K562 (cell line): Measurements from ENCODE around the gene SEPTIN12. TPM values are rescaled to one million over a fixed set of nuclear protein-coding genes. Genes with fewer than 3 reads are reported as not detected.

Experiments used
- ETV1 ChIP-seq: fragments of 450-650 bp; conservative IDR thresholded peaks from 2 replicates; pipeline ENCODE4 v1.6.1; 2016; ENCODE audit warnings: missing genetic modification characterization, control low read depth, low read depth, missing compliant biosample characterization
- EZH2 ChIP-seq: IDR thresholded peaks from 2 replicates; pipeline ENCODE4 v1.6.1; 2012; ENCODE audit warnings: low read depth, mild to moderate bottlenecking, inconsistent platforms, low read length, borderline replicate concordance
- NCOA6 ChIP-seq: fragments of 450-650 bp; IDR thresholded peaks from 2 replicates; pipeline ENCODE4 v1.6.1; 2017; ENCODE audit warnings: mild to moderate bottlenecking
- PHF20 ChIP-seq: fragments of 450-650 bp; IDR thresholded peaks from 2 replicates; pipeline ENCODE4 v1.6.1; 2018; ENCODE audit not compliant: partially characterized antibody
- RBM25 ChIP-seq: fragments of 200-400 bp; formaldehyde crosslinking; IDR thresholded peaks from 2 replicates; pipeline ENCODE4 v1.6.1; 2018; ENCODE audit warnings: low read length, low read depth, moderate library complexity; ENCODE audit not compliant: severe bottlenecking
- U2AF2 ChIP-seq: fragments of 200-400 bp; formaldehyde crosslinking; optimal IDR thresholded peaks from 2 replicates; pipeline ENCODE3; 2017; ENCODE audit warnings: low read depth, mild to moderate bottlenecking, low read length
- polyA plus RNA-seq, 8 experiments: library from polyadenylated mRNA; depleted of rRNA in 4 of 8; stranded (reverse) in 5 of 8; unstranded in 3 of 8; fragments of >200 nt; fragmentation: Nextera tagmentation in 2 of 8; fragmentation: Illumina TruSeq in 1 of 8; extraction: Ambion mirVana in 2 of 8; extraction: Trizol in 1 of 8; gene quantifications; 2 replicates each; pipeline versions ENCODE4 v1.2.1 to v1.2.3, GENCODE V29; 2011 to 2014; ENCODE audit warnings: inconsistent platforms in 1 of 8, missing spikeins in 1 of 8
- total RNA-seq, 7 experiments: library from RNA; depleted of rRNA in 6 of 7; stranded (reverse); fragments of >200 nt in 6 of 7; fragmentation: Illumina TruSeq in 2 of 7; extraction: Trizol in 2 of 7; gene quantifications; 2 replicates each; pipeline versions ENCODE4 v1.2.1 to v1.2.3, GENCODE V29; 2011 to 2021; ENCODE audit warnings: low replicate concordance in 1 of 7
- TF ChIP-seq, protein P1 (sequence below): IDR thresholded peaks from 2 replicates; pipeline ENCODE4 v1.6.1; 2011; ENCODE audit warnings: borderline replicate concordance, low read depth, mild to moderate bottlenecking, moderate library complexity, low read length; ENCODE audit not compliant: insufficient read depth, poor library complexity, severe bottlenecking
- TF ChIP-seq, protein P2 (sequence below): fragments of 250-450 bp; sonication (Bioruptor Pico); IDR thresholded peaks from 2 replicates; pipeline ENCODE4 v1.5.0; 2021; ENCODE audit warnings: mild to moderate bottlenecking, borderline replicate concordance
- TF ChIP-seq, protein P3 (sequence below): fragments of 250-450 bp; sonication (Bioruptor Pico); IDR thresholded peaks from 2 replicates; pipeline ENCODE4 v1.5.0; 2021; ENCODE audit warnings: mild to moderate bottlenecking, moderate library complexity
- TF ChIP-seq, protein P4 (sequence below): sonication (generic); formaldehyde crosslinking; IDR thresholded peaks from 2 replicates; pipeline ENCODE4 v1.8.1; 2022; ENCODE audit warnings: missing genetic modification reagents
- TF ChIP-seq, protein P5 (sequence below): fragments of 450-650 bp; IDR thresholded peaks from 2 replicates; pipeline ENCODE4 v1.6.1; 2014; ENCODE audit warnings: low read depth, mild to moderate bottlenecking, moderate library complexity, borderline replicate concordance
- TF ChIP-seq, protein P6 (sequence below), 2 experiments: fragments of 450-650 bp in 1 of 2; sonication (generic) in 1 of 2; formaldehyde crosslinking in 1 of 2; IDR thresholded peaks in 1 of 2; conservative IDR thresholded peaks in 1 of 2; 2 replicates each; pipeline versions ENCODE4 v1.6.1 to v1.8.1; 2016 to 2023; ENCODE audit warnings: mild to moderate bottlenecking in 2 of 2, moderate library complexity in 2 of 2, inconsistent platforms in 1 of 2, missing genetic modification reagents in 1 of 2

Gene SEPTIN12
- total and polyA plus RNA-seq, 9 of the 15 experiments (the other 6 are each of a cell fraction or from before 2014, with no cell fraction given) = not detected

DNA sequence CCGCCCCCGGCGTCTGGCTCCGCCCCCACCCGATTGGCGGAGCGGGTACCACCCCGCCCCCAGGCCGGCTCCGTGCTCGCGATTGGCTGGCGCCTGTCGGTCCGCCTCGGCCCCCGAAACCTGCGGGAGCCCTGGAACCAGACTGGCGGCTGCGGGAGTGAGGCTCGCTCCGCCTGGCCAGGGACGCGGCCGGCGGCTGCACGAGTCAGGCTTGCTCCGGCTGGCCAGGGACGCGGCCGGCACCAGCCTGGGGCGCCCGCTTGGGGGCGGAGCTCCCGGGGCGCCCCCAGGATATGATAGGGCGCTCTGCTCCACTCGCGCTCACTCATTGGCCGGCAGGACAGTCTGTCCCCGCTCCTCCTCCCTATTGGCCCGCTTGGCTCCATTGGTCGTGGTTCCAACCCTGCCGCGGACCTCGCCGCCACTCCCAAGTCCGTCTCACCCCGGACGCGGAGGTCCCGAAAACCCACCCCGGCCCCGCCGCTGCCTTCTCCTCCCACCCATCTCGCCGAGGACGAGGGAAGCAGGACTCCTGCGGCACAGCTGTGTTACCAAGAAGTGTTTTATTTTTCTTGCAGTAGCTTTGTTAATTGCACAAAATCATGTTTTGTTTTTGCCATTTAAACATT, 14.6 kb upstream of the SEPTIN12 start (continued):
- TF ChIP-seq, protein P1, sequence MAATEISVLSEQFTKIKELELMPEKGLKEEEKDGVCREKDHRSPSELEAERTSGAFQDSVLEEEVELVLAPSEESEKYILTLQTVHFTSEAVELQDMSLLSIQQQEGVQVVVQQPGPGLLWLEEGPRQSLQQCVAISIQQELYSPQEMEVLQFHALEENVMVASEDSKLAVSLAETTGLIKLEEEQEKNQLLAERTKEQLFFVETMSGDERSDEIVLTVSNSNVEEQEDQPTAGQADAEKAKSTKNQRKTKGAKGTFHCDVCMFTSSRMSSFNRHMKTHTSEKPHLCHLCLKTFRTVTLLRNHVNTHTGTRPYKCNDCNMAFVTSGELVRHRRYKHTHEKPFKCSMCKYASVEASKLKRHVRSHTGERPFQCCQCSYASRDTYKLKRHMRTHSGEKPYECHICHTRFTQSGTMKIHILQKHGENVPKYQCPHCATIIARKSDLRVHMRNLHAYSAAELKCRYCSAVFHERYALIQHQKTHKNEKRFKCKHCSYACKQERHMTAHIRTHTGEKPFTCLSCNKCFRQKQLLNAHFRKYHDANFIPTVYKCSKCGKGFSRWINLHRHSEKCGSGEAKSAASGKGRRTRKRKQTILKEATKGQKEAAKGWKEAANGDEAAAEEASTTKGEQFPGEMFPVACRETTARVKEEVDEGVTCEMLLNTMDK = no peak
- no peak for TF ChIP-seq EZH2
- TF ChIP-seq, protein P2, sequence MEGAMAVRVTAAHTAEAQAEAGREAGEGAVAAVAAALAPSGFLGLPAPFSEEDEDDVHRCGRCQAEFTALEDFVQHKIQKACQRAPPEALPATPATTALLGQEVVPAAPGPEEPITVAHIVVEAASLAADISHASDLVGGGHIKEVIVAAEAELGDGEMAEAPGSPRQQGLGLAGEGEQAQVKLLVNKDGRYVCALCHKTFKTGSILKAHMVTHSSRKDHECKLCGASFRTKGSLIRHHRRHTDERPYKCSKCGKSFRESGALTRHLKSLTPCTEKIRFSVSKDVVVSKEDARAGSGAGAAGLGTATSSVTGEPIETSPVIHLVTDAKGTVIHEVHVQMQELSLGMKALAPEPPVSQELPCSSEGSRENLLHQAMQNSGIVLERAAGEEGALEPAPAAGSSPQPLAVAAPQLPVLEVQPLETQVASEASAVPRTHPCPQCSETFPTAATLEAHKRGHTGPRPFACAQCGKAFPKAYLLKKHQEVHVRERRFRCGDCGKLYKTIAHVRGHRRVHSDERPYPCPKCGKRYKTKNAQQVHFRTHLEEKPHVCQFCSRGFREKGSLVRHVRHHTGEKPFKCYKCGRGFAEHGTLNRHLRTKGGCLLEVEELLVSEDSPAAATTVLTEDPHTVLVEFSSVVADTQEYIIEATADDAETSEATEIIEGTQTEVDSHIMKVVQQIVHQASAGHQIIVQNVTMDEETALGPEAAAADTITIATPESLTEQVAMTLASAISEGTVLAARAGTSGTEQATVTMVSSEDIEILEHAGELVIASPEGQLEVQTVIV (CRISPR knock-in tag) = no peak
- TF ChIP-seq ETV1 (tag) = no peak
- TF ChIP-seq, protein P3, sequence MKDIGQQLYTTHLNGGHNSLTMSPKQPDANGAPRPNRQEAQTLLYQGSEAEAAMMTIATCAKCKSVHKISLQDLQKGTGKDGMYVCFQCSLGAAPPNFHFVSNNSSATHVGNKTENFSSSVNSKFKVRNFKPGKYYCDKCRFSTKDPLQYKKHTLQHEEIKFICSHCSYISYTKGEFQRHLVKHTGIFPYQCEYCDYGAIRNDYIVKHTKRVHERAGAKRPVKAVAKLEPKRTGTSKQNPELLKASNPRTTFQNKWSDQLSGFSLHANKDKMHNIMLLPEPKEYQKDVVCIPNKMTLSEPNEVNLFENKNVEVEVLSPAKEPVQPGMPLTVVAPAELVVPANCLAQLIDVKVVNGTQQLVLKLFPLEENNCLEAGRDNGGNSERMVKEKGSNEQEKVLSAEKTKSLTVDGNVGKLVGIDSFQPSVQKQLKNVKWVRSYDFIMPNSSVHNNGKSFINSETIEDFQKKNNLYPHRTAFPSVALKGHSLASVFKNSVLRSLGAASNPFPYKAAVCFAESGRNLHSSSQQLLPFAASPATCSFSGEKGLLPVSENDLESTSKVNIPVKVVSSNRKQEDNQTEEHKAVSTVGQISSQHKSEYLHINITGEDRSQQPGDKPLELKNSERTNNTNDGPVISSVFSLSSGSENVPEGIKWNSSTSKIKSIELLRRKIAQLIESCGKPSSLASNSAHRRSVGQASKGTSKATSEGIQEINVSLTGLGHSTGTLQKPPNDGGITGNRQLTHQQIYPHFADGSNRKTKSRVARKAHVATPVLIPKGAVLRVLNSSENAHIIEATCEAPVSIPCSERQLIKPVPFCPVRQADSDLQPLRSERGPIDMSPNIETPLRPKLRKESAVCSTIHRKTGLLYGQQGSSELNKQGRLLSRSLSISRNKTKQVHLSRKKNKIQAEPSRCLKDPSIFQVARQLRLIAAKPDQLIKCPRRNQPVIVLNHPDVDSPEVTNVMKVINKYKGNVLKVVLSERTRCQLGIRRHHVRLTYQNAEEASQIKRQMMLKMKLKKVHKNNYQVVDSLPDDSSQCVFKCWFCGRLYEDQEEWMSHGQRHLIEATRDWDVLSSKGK = no peak
- no peak for TF ChIP-seq U2AF2
- TF ChIP-seq PHF20 = no peak
- TF ChIP-seq, protein P4, sequence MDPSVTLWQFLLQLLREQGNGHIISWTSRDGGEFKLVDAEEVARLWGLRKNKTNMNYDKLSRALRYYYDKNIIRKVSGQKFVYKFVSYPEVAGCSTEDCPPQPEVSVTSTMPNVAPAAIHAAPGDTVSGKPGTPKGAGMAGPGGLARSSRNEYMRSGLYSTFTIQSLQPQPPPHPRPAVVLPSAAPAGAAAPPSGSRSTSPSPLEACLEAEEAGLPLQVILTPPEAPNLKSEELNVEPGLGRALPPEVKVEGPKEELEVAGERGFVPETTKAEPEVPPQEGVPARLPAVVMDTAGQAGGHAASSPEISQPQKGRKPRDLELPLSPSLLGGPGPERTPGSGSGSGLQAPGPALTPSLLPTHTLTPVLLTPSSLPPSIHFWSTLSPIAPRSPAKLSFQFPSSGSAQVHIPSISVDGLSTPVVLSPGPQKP (CRISPR knock-in tag) = no peak
- TF ChIP-seq, protein P5, sequence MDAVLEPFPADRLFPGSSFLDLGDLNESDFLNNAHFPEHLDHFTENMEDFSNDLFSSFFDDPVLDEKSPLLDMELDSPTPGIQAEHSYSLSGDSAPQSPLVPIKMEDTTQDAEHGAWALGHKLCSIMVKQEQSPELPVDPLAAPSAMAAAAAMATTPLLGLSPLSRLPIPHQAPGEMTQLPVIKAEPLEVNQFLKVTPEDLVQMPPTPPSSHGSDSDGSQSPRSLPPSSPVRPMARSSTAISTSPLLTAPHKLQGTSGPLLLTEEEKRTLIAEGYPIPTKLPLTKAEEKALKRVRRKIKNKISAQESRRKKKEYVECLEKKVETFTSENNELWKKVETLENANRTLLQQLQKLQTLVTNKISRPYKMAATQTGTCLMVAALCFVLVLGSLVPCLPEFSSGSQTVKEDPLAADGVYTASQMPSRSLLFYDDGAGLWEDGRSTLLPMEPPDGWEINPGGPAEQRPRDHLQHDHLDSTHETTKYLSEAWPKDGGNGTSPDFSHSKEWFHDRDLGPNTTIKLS = no peak
- TF ChIP-seq RBM25 = peak; percentile 100
- TF ChIP-seq, protein P6, sequence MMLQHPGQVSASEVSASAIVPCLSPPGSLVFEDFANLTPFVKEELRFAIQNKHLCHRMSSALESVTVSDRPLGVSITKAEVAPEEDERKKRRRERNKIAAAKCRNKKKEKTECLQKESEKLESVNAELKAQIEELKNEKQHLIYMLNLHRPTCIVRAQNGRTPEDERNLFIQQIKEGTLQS (IDR thresholded peaks at IDR 0.05) = no peak
- TF ChIP-seq, protein P6 (CRISPR knock-in tag; conservative IDR thresholded peaks at IDR 0.05) = no peak
- TF ChIP-seq NCOA6 = no peak
